Vagina (tissue), 2 donors: ENCODE data around the gene TMEM178B. TPM values are rescaled to one million over a fixed set of nuclear protein-coding genes. Genes with fewer than 3 reads are reported as not detected.

Experiments
- DNase-seq, 2 donors: peaks; one replicate each; pipeline ENCODE4 v3.0.0-alpha.2; 2017; ENCODE audit errors: extremely low spot score in 2 of 2
- H3K27ac ChIP-seq: fragments of 200-600 bp; sonication (generic); one replicate; pipeline ENCODE4 v1.5.1; 2019
- H3K27me3 ChIP-seq: fragments of 200-600 bp; sonication (generic); one replicate; pipeline ENCODE4 v1.5.1; 2019
- H3K36me3 ChIP-seq, 2 donors: fragments of 200-600 bp; sonication (generic); one replicate each; pipeline ENCODE4 v1.5.1; 2017 to 2019
- H3K4me1 ChIP-seq: fragments of 200-600 bp; sonication (generic); one replicate; pipeline ENCODE4 v1.5.1; 2019
- H3K4me3 ChIP-seq, 2 donors: fragments of 200-600 bp; sonication (generic); 1 replicate in 1 of 2; 2 replicates in 1 of 2; pipeline ENCODE4 v1.5.1; 2016 to 2019
- H3K9me3 ChIP-seq: fragments of 200-600 bp; sonication (generic); one replicate; pipeline ENCODE4 v1.5.1; 2019
- POLR2A ChIP-seq, 2 donors: fragments of 450-650 bp; IDR thresholded peaks; one replicate each; pipeline ENCODE4 v1.6.1; 2017; ENCODE audit warnings: antibody characterized with exemption in 2 of 2, mild to moderate bottlenecking in 2 of 2, moderate library complexity in 2 of 2
- POLR2AphosphoS5 ChIP-seq, 2 donors: sonication (generic); formaldehyde crosslinking; IDR thresholded peaks; one replicate each; pipeline ENCODE4 v1.9.0; 2017; ENCODE audit warnings: antibody characterized with exemption in 2 of 2, mild to moderate bottlenecking in 2 of 2, low read depth in 1 of 2; ENCODE audit not compliant: insufficient read depth in 1 of 2
- intact Hi-C: fragments of 100-400 bp; cut with DNase I; formaldehyde crosslinking; loops from one replicate; pipeline ENCODE4 v1.15.1; 2023
- total RNA-seq: library from RNA; depleted of rRNA; stranded (reverse); fragments of >200 nt; gene quantifications from one replicate; pipeline ENCODE4 v1.2.3, GENCODE V29; 2016
- TF ChIP-seq, protein P1 (sequence below), 3 experiments: fragments of 450-650 bp in 2 of 3; fragments of 200-600 bp in 1 of 3; sonication (generic) in 1 of 3; IDR thresholded peaks; one replicate each; pipeline ENCODE4 v1.5.1; 2017 to 2019; ENCODE audit warnings: antibody characterized with exemption in 3 of 3, mild to moderate bottlenecking in 2 of 3, moderate library complexity in 2 of 3

The TMEM178B gene
- total RNA-seq, 1 donor from 2014 or later = 1.2 TPM

DNA sequence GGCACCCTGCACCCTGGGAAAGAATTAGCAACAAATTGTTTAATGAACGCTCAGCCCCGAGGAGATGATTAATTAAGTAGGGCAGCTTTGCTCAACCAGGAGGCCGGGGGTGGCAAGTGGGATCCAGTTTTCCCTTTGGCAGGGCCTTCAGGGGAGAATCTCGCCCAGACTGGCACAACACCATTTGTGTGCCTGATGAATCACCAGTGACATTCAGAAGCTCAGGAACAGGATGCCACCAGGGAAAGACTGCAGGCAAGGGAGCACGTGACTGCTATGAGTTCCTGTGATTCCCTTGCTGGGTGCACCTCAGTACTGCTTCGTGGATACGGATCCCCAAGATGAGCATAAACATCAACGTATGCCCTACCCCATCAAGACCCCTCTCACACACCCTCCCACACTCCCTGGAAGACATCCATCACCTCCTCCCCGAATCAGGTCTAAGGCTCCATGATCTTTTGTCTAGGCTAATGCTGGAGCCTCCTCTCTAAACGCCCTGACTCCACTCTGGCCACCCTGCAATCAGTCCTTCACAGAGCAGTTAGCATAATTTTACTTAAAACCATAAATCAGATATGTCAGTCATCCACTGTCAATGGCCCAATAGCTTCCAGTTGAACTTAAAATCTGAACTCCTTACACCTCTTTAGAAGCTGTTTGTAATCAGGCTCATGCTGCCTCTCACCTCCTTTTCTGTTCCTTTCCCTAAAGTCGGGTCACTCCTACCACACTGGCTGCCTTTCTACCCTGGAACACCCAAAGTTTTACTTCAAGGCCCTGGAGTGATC lies 368.2 kb downstream of the TMEM178B start:
- Histone ChIP-seq H3K4me3 (no peak overlapping the region), H3K4me1 (peaks cover 6% of the 10 kb centered on the region), H3K36me3 (no peaks in the 10 kb centered on the region), H3K27me3 (no peaks in the 10 kb centered on the region), H3K9me3 (no peaks in the 10 kb centered on the region), H3K27ac (no peak overlapping the region)
- DNase-seq = no peak
- intact Hi-C loops = no loop called here
- no peak for TF ChIP-seq POLR2A (IDR thresholded peaks at IDR 0.05)

DNA sequence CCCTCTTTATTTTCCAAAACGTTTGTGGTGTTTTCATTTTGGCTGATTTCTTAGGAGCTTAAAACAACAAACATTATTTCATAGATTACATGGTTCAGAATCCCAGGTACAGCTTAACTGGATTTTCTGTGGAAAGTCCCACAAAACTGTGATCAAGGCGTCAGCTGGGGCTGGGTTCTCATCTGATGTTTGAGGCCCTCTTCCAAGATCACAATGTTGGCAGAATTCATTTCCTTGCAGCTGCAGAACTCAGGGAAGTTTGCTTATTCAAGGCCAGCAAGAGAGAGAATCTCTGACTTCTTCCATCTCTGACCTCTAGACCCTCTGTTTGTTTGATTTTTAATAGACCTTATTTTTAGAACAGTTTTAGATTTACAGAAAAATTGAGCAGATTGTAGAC lies 368.9 kb downstream of the TMEM178B start:
- TF ChIP-seq, protein P1, sequence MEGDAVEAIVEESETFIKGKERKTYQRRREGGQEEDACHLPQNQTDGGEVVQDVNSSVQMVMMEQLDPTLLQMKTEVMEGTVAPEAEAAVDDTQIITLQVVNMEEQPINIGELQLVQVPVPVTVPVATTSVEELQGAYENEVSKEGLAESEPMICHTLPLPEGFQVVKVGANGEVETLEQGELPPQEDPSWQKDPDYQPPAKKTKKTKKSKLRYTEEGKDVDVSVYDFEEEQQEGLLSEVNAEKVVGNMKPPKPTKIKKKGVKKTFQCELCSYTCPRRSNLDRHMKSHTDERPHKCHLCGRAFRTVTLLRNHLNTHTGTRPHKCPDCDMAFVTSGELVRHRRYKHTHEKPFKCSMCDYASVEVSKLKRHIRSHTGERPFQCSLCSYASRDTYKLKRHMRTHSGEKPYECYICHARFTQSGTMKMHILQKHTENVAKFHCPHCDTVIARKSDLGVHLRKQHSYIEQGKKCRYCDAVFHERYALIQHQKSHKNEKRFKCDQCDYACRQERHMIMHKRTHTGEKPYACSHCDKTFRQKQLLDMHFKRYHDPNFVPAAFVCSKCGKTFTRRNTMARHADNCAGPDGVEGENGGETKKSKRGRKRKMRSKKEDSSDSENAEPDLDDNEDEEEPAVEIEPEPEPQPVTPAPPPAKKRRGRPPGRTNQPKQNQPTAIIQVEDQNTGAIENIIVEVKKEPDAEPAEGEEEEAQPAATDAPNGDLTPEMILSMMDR (IDR thresholded peaks at IDR 0.05) = no peak
- TF ChIP-seq POLR2A (IDR thresholded peaks at IDR 0.05) (no peak), POLR2AphosphoS5 (IDR thresholded peaks at IDR 0.05; ENCODE audit: insufficient read depth in 1 of 2, low read depth in 1 of 2) (no peak)
- no peaks in the 10 kb centered on the region for H3K9me3 ChIP-seq
- no peaks in the 10 kb centered on the region for H3K27me3 ChIP-seq
- no peak overlapping the region for H3K4me3 ChIP-seq
- intact Hi-C loops = no loop called here
- no peaks in the 10 kb centered on the region for H3K36me3 ChIP-seq
- H3K4me1 ChIP-seq = peaks cover 6% of the 10 kb centered on the region
- H3K27ac ChIP-seq = no peak overlapping the region
- DNase-seq = no peak

DNA sequence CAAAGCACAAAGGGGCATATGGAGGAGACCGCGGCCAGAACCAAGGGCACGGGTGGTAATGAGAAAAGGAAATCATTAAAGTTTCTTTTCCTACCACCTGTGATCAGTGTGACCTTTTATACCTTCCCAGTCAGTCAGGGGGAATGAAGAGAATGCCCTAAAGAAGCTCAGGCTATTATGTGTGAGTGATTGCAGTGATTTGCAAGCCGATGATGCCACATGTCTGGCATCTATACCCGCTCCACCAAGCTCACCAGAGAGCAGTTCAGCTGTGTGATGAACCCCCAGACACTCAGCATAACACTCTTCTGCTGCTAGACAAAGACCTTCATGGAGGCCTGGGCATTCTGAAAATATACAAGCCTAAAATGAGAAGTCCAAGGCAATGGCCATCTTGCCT lies 371.1 kb downstream of the TMEM178B start:
- Histone ChIP-seq H3K4me3 (no peak overlapping the region), H3K36me3 (no peaks in the 10 kb centered on the region), H3K27ac (no peak overlapping the region), H3K4me1 (peaks cover 6% of the 10 kb centered on the region), H3K27me3 (no peaks in the 10 kb centered on the region), H3K9me3 (no peaks in the 10 kb centered on the region)
- intact Hi-C loops = no loop called here
- no peak for DNase-seq
- TF ChIP-seq, protein P1 (IDR thresholded peaks at IDR 0.05) = no peak
- no peak for TF ChIP-seq POLR2A (IDR thresholded peaks at IDR 0.05)

DNA sequence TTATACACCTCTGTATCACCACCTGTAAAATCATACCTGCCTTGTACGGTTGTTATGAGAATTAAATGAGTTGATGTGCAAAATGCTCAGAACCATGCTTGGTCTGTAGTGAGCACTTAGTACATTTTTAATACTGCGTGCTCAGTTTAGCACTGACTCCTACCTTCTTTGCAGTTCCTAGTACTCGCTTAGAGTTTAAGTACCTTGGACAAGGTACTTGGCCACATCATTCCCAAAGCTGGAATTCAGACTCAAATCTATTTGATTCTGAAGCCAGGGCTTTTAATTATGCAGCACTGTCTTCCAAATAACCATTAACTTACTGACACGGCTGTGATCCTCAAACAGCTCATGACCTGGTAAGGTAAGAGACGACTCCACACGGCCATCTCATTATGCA lies 377.4 kb downstream of the TMEM178B start:
- intact Hi-C loops = no loop called here
- H3K27me3 ChIP-seq = no peaks in the 10 kb centered on the region

DNA sequence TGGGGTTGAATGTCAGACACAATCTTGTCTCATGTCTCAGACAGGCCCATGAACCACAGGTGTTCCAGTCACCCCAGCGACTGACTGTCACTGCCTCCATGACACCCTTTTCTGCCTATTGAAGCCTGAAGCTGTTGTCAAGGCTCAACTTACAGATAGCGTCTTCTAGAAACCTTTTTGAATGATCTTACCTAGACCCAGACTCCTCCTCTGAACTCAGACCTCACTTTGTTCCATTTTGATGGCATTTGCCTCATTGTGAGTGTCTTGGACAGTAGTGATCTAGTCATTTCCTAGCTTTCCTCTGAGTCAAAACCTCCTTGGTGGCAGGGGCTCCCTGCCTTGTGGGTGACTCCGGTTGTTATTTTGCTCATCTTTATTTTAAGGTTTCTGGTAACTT lies 379.0 kb downstream of the TMEM178B start:
- H3K27me3 ChIP-seq = no peaks in the 10 kb centered on the region
- H3K4me3 ChIP-seq = no peak overlapping the region
- no peaks in the 10 kb centered on the region for H3K9me3 ChIP-seq
- no peaks in the 10 kb centered on the region for H3K4me1 ChIP-seq
- H3K27ac ChIP-seq = no peak overlapping the region
- no peak for DNase-seq
- no peaks in the 10 kb centered on the region for H3K36me3 ChIP-seq
- TF ChIP-seq, protein P1 (IDR thresholded peaks at IDR 0.05) = no peak
- TF ChIP-seq POLR2AphosphoS5 (IDR thresholded peaks at IDR 0.05; ENCODE audit: insufficient read depth in 1 of 2, low read depth in 1 of 2) (no peak), POLR2A (IDR thresholded peaks at IDR 0.05) (no peak)
- intact Hi-C loops = no loop called here

More for the DNA sequence above, 377.4 kb downstream of the TMEM178B start:
- Histone ChIP-seq H3K9me3 (no peaks in the 10 kb centered on the region), H3K36me3 (no peaks in the 10 kb centered on the region), H3K4me1 (no peaks in the 10 kb centered on the region), H3K27ac (no peak overlapping the region), H3K4me3 (no peak overlapping the region)
- TF ChIP-seq POLR2A (IDR thresholded peaks at IDR 0.05) (no peak), POLR2AphosphoS5 (IDR thresholded peaks at IDR 0.05; ENCODE audit: insufficient read depth in 1 of 2, low read depth in 1 of 2) (no peak)
- TF ChIP-seq, protein P1 (IDR thresholded peaks at IDR 0.05) = no peak
- no peak for DNase-seq
